CD4-positive, alpha-beta T cell treated with Interleukin-15 for 4 hours (primary cell): ENCODE data around the gene EFNA1.
"Not testable (repeated sequence)": the region's sequence is repeated elsewhere in the genome, so short reads cannot be mapped to it uniquely, and the experiment has no call there.

Experiments used
- DNase-seq: peaks from one replicate; pipeline ENCODE4 v3.0.0-alpha.2; 2020; ENCODE audit warnings: low spot score

Gene EFNA1

GRCh38 chr1:155145491-155145890 lies 17.8 kb downstream of the EFNA1 start:
- no peak for DNase-seq

DNA sequence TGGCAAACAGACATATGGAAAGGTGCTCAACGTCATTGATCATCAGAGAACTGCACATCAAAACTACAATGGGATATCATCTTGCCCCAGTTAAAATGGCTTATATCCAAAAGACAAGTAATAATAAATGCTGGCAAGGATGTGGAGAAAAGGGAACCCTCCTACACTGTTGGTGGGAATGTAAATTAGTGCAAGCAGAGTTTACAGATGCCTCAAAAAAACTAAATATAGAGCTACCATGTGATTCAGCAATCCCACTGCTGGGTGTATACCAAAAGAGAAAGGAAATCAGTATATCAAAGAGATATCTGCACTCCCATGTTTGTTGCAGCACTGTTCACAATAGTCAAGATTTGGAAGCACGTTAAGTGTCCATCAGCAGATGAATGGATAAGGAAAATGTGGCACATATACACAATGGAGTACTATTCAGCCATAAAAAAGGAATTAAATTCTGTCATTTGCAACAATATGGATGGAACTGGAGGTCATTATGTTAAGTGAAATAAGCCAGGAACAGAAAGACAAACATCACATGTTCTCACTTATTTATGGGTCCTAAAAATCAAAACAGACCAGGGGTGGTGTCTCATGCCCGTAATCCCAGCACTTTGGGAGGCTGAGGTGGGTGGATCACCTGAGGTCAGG lies 28.4 kb downstream of the EFNA1 start:
- DNase-seq: not testable (repeated sequence)

- no peak for DNase-seq
Observed at GRCh38 chr1:155158991-155159390, 31.3 kb downstream of the EFNA1 start.

GRCh38 chr1:155160128-155160527 lies 32.5 kb downstream of the EFNA1 start:
- DNase-seq: no peak

DNA sequence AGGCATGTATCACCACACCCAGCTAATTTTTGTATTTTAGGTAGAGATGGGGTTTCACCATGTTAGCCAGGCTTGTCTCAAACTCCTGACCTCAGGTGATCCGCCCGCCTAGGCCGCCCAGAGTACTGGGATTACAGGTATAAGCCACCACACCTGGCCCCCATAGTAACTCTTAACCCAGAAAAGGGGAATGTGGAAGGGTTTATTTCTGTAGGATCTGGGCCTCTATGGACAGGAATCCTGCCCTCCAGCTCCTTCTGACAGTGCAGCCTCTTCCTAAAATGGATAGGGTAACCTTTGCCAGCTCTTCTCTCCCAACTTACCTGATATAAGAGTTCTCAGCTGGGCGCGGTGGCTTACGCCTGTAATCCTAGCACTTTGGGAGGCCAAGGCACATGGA lies 35.0 kb downstream of the EFNA1 start:
- not testable (repeated sequence) for DNase-seq

DNA sequence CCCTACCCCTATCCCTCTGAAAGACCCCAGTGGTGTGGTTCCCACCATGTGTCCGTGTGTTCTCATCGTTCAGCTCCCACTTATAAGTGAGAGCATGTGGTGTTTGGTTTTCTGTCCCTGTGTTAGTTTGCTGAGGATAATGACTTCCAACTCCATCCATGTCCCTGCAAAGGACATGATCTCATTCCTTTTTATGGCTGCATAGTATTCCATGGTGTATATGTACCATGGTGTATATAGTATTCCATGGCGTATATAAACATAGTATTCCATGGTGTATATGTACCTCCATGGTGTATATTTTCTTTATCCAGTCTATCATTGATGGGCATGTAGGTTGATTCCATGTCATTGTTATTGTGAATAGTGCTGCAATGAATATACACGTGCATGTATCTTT lies 36.1 kb downstream of the EFNA1 start:
- DNase-seq: not testable (repeated sequence)

- DNase-seq: not testable (repeated sequence)
Observed at GRCh38 chr1:155164625-155165024, 36.9 kb downstream of the EFNA1 start.

- DNase-seq: no peak
Observed at GRCh38 chr1:155166051-155166470, 38.4 kb downstream of the EFNA1 start.

DNA sequence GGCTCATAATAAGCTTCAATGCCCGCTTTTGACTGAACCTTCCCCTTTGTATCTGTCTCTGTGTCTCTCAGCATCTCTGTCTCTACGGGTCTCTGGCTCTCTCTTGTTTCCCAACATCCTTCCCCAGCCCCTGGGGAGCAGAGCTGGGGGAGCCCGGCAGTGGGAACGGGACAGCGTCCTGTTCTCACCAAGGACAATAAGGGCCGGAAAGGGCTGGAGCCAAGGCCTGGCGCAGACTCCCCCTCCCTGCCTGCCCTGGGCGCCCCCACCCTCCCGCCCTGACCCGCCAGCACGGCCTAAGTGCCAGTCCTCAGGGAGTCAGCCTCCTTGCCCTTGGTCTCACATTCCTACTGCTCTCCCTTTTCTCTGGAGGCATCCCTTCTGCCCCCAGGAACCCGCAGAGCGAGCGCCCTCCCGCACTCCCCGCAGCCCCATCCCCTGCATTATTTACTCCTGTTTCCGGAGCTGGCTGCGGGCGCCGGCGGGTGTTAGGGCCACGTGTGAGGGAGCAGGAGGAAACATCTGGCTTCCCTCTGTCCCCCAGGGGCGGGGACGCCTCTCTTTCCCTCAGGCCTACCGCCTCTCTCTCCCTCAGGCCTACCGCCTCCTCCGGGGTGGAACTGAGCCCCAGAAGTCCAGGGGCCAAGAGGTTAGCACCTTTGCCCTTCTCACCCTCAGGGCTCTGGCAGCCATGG lies 38.9 kb downstream of the EFNA1 start:
- no peak for DNase-seq

- DNase-seq: peak; percentile 85
Observed at GRCh38 chr1:155167166-155168104, 39.8 kb downstream of the EFNA1 start.

DNA sequence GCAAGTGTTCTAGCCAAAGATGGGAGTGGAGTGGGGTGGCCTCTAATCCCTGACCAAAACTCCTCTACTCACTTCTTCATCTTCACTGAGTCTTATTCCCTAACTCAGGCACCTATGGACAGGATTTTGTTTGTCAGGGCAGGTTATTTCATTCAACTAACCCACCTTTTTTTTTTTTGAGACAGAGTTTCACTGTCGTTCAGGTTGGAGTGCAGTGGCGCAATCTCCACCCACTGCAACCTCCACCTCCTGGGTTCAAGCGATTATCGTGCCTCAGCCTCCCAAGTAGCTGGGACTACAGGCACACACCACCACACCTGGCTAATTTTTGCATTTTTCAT lies 40.4 kb downstream of the EFNA1 start:
- DNase-seq: not testable (repeated sequence)

- DNase-seq: no peak
Observed at GRCh38 chr1:155168456-155169210, 41.0 kb downstream of the EFNA1 start.

- no peak for DNase-seq
Observed at GRCh38 chr1:155169541-155169940, 41.9 kb downstream of the EFNA1 start.

DNA sequence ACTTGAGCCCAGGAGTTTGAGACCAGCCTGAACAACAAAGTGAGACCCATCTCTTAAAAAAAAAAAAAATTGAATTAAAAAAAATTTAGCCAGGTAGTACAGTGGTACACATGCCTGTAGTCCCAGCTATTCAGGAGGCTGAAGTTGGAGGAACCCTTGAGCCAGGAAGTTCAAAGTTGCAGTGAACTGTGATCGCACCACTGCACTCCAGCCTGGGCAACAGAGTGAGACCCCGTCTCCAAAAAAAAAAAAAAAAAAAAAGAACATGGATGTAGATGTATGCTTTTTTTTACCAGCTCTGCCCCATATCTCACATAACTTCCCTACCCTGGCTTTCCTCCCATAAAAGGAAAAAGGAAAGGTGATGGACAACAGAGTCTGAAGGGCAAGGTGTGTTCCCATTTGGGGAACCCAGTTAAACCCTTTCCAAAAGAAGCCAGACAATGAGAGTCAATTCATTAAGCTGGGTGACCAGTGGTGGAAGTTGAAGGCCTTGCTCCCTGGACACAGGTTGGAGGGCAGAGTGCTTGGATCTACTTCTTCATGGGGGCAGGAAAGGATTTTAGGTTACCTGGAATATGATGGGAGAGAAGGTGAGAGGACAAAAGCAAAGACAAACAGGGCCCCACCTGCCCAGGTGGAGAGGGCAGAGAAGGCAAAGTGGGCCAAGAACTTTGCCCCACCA lies 42.6 kb downstream of the EFNA1 start:
- DNase-seq: no peak

DNA sequence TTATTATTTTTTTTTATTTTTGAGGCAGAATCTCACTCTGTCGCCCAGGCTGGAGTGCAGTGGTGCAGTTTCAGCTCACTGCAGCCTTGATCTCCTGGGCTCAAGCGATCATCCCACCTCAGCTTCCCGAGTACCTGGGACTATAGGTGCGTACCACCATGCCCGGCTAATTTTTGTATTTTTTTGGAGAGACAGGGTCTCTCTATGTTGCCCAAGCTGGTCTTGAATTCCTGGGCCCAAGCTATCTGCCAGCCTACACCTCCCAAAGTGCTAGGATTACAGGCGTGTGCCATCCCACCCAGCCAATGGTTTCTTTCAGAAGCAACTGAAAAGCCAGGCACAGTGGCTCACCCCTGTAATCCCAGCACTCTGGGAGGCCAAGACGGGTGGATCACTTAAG lies 43.1 kb downstream of the EFNA1 start:
- no peak for DNase-seq

GRCh38 chr1:155171836-155172731 lies 44.4 kb downstream of the EFNA1 start:
- no peak for DNase-seq

GRCh38 chr1:155172732-155173477 lies 45.2 kb downstream of the EFNA1 start, which contains the start of gene KRTCAP2:
KRTCAP2 (minus strand) TSS chr1:155173304; CDS start chr1:155173224, 80 bp downstream.
- peak; percentile 95 for DNase-seq

DNA sequence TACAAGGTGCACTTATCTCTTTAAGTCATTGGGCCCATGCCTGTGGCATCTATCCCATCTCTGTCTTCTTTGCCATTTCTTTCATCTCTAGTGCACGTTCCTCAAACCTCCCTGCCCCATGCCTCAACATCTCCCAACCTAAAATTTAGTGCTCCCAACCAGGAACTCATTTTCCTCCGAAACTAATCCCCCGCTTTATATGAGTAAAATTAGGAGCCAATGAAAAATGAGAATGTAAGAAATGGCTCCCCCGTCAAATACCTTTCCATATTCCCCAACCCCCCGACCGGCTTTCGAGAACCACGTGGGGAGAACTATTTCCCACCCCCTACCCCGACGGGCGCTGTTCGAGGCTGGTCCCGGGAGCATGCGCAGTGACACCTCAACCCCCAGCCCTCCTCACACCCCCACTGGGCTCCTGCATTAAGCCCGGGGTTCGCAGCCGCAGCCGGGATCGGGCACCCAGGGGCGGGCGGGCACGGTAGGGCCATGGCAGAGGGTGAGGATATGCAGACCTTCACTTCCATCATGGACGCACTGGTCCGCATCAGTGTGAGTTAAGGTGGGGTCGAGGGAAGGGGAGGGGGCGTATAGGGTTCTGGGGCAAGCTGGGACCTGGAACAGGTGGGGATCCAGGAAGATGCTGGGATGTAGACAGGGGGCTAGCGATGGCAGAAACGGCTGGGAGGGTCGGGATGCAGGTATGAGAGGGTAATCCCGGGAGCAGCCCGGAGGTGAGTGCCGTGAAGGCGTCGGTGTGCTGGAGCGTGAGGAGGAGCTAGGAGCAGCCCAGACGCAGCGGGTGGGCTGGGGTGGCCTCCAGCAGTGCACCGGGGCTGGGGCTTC lies 46.0 kb downstream of the EFNA1 start, which contains the start of gene TRIM46:
TRIM46 (plus strand) TSS at position 372 of the 846 bp plus-strand sequence; CDS start at position 490, 118 bp downstream.
- peak; percentile 82 for DNase-seq
